ENCODE data around the gene FHAD1.

Gene FHAD1

GRCh38 chr1:15272009-15272781, 25.2 kb downstream of the FHAD1 start:
- Mint-ChIP-seq H3K4me3 (no peak overlapping the region), H3K36me3 (peaks cover 2% of the 10 kb centered on the region), H3K9me3 (peaks cover 3% of the 10 kb centered on the region), H3K4me1 (no peaks in the 10 kb centered on the region), H3K27me3 (peaks cover 18% of the 10 kb centered on the region), H3K27ac (no peak overlapping the region)
- ATAC-seq (ENCODE audit: low read depth) (no peak), DNase-seq (ENCODE audit: low spot score in 2 of 2) (no peak)

GRCh38 chr1:15272782-15273127, 25.7 kb downstream of the FHAD1 start:
- Mint-ChIP-seq H3K36me3 (peaks cover 2% of the 10 kb centered on the region), H3K4me1 (no peaks in the 10 kb centered on the region), H3K4me3 (no peak overlapping the region), H3K9me3 (peaks cover 3% of the 10 kb centered on the region), H3K27me3 (peaks cover 18% of the 10 kb centered on the region), H3K27ac (no peak overlapping the region)
- ATAC-seq (ENCODE audit: low read depth), result no peak
- no peak for DNase-seq (ENCODE audit: low spot score in 2 of 2)

GRCh38 chr1:15273274-15273673, 26.3 kb downstream of the FHAD1 start:
- H3K9me3 Mint-ChIP-seq, result peaks cover 3% of the 10 kb centered on the region
- H3K27ac Mint-ChIP-seq, result no peak overlapping the region
- peaks cover 2% of the 10 kb centered on the region for H3K36me3 Mint-ChIP-seq
- H3K4me1 Mint-ChIP-seq, result no peaks in the 10 kb centered on the region
- ATAC-seq (ENCODE audit: low read depth), result no peak
- no peak for DNase-seq (ENCODE audit: low spot score in 2 of 2)
- peaks cover 18% of the 10 kb centered on the region for H3K27me3 Mint-ChIP-seq
- H3K4me3 Mint-ChIP-seq, result no peak overlapping the region

- ATAC-seq (ENCODE audit: low read depth) (no peak), DNase-seq (ENCODE audit: low spot score in 2 of 2) (no peak)
- Mint-ChIP-seq H3K27me3 (peaks cover 19% of the 10 kb centered on the region), H3K36me3 (no peaks in the 10 kb centered on the region), H3K4me3 (no peak overlapping the region), H3K27ac (no peak overlapping the region), H3K9me3 (no peaks in the 10 kb centered on the region), H3K4me1 (no peaks in the 10 kb centered on the region)
Observed at GRCh38 chr1:15275921-15276683, 29.1 kb downstream of the FHAD1 start.

GRCh38 chr1:15276691-15277446, 29.8 kb downstream of the FHAD1 start:
- Mint-ChIP-seq H3K27ac (no peak overlapping the region), H3K4me3 (no peak overlapping the region), H3K27me3 (peaks cover 20% of the 10 kb centered on the region), H3K4me1 (no peaks in the 10 kb centered on the region), H3K9me3 (no peaks in the 10 kb centered on the region), H3K36me3 (no peaks in the 10 kb centered on the region)
- DNase-seq (ENCODE audit: low spot score in 2 of 2) (no peak), ATAC-seq (ENCODE audit: low read depth) (no peak)

- Mint-ChIP-seq H3K36me3 (no peaks in the 10 kb centered on the region), H3K4me1 (no peaks in the 10 kb centered on the region), H3K9me3 (no peaks in the 10 kb centered on the region), H3K27me3 (peaks cover 18% of the 10 kb centered on the region), H3K27ac (no peak overlapping the region), H3K4me3 (no peak overlapping the region)
- ATAC-seq (ENCODE audit: low read depth), result no peak
- DNase-seq (ENCODE audit: low spot score in 2 of 2), result no peak
Observed at GRCh38 chr1:15277447-15277838, 30.4 kb downstream of the FHAD1 start.

GRCh38 chr1:15277933-15278332, 30.9 kb downstream of the FHAD1 start:
- H3K4me1 Mint-ChIP-seq, result no peaks in the 10 kb centered on the region
- H3K9me3 Mint-ChIP-seq, result no peaks in the 10 kb centered on the region
- H3K4me3 Mint-ChIP-seq, result no peak overlapping the region
- ATAC-seq (ENCODE audit: low read depth) (no peak), DNase-seq (ENCODE audit: low spot score in 2 of 2) (no peak)
- H3K36me3 Mint-ChIP-seq, result no peaks in the 10 kb centered on the region
- no peak overlapping the region for H3K27ac Mint-ChIP-seq
- H3K27me3 Mint-ChIP-seq, result peaks cover 16% of the 10 kb centered on the region

GRCh38 chr1:15279576-15280230, 32.7 kb downstream of the FHAD1 start:
- Mint-ChIP-seq H3K36me3 (no peaks in the 10 kb centered on the region), H3K27me3 (peaks cover 13% of the 10 kb centered on the region), H3K9me3 (no peaks in the 10 kb centered on the region), H3K27ac (no peak overlapping the region), H3K4me3 (no peak overlapping the region), H3K4me1 (no peaks in the 10 kb centered on the region)
- ATAC-seq (ENCODE audit: low read depth) (no peak), DNase-seq (ENCODE audit: low spot score in 2 of 2) (no peak)

GRCh38 chr1:15280416-15280815, 33.4 kb downstream of the FHAD1 start:
- Mint-ChIP-seq H3K9me3 (no peaks in the 10 kb centered on the region), H3K27ac (no peak overlapping the region), H3K4me1 (no peaks in the 10 kb centered on the region), H3K27me3 (peaks cover 12% of the 10 kb centered on the region), H3K36me3 (no peaks in the 10 kb centered on the region), H3K4me3 (no peak overlapping the region)
- DNase-seq (ENCODE audit: low spot score in 2 of 2) (no peak), ATAC-seq (ENCODE audit: low read depth) (no peak)

- H3K27ac Mint-ChIP-seq, result no peak overlapping the region
- peaks cover 9% of the 10 kb centered on the region for H3K27me3 Mint-ChIP-seq
- no peak for DNase-seq (ENCODE audit: low spot score in 2 of 2)
- H3K4me3 Mint-ChIP-seq, result no peak overlapping the region
- no peak for ATAC-seq (ENCODE audit: low read depth)
- peaks cover 6% of the 10 kb centered on the region for H3K9me3 Mint-ChIP-seq
- peaks cover 3% of the 10 kb centered on the region for H3K36me3 Mint-ChIP-seq
- H3K4me1 Mint-ChIP-seq, result no peaks in the 10 kb centered on the region
Observed at GRCh38 chr1:15282038-15282437, 35.0 kb downstream of the FHAD1 start.

GRCh38 chr1:15282810-15283474, 35.9 kb downstream of the FHAD1 start:
- Mint-ChIP-seq H3K27ac (no peak overlapping the region), H3K27me3 (peaks cover 12% of the 10 kb centered on the region), H3K36me3 (peaks cover 3% of the 10 kb centered on the region), H3K4me3 (no peak overlapping the region), H3K4me1 (no peaks in the 10 kb centered on the region), H3K9me3 (peaks cover 8% of the 10 kb centered on the region)
- no peak for ATAC-seq (ENCODE audit: low read depth)
- no peak for DNase-seq (ENCODE audit: low spot score in 2 of 2)

GRCh38 chr1:15283526-15283925, 36.5 kb downstream of the FHAD1 start:
- Mint-ChIP-seq H3K27ac (no peak overlapping the region), H3K9me3 (peaks cover 8% of the 10 kb centered on the region), H3K4me1 (no peaks in the 10 kb centered on the region), H3K27me3 (peaks cover 16% of the 10 kb centered on the region), H3K36me3 (peaks cover 3% of the 10 kb centered on the region), H3K4me3 (no peak overlapping the region)
- no peak for ATAC-seq (ENCODE audit: low read depth)
- DNase-seq (ENCODE audit: low spot score in 2 of 2), result no peak

GRCh38 chr1:15286452-15286851, 39.4 kb downstream of the FHAD1 start:
- H3K4me3 Mint-ChIP-seq, result no peak overlapping the region
- H3K36me3 Mint-ChIP-seq, result peaks cover 3% of the 10 kb centered on the region
- ATAC-seq (ENCODE audit: low read depth), result no peak
- no peaks in the 10 kb centered on the region for H3K4me1 Mint-ChIP-seq
- H3K27me3 Mint-ChIP-seq, result peaks cover 18% of the 10 kb centered on the region
- no peak for DNase-seq (ENCODE audit: low spot score in 2 of 2)
- H3K9me3 Mint-ChIP-seq, result peaks cover 9% of the 10 kb centered on the region
- no peak overlapping the region for H3K27ac Mint-ChIP-seq

Measured in memory B cell (primary cell).